ENCODE measurements around the gene IZUMO4. TPM values are rescaled to one million over a fixed set of nuclear protein-coding genes. Genes with fewer than 3 reads are reported as not detected.
A peak's percentile ranks its signal among the peaks of the same experiment; 100 is the strongest.

The IZUMO4 gene
- total and polyA plus RNA-seq, 2 donors (not counting 1 experiment from before 2014, with no cell fraction given): 34.8 to 93.9 TPM

DNA sequence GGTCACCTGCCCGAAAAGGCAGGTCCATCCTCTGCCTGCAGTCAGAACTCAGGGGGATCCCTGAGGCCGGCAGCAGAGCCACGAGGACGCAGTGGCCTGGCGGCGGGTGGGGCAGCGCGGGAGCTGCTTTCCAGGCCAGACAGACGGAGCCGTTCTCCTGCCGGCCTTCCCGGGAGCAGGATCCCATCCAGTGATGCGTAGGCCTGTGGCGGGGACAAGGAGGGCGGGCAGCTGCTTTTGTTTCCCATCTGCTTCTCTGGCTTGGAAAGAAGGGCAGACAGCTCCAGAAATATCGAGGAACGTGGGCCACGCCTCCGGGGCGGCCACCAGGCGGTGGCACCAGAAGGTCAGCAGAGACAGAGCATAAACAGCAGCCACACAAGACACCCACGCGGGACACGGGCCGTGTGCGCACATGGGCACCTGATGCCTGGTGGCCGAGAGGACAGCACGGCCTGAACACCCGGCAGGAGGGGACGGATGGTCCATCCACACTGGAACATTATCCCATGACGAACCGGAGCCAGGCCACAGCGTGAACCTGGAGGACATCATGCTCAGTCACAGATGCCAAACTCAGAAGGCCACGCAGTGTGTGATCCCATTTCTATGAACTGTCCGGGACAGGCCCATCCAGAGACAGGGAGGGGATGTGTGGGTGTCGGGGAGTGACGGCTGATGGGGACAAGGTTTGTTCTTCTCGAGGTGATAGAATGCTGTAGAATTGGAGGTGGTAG, 31.8 kb upstream of the IZUMO4 start:
- Histone ChIP-seq H3K27ac (ENCODE audit: low read length in 2 of 2) (no peak overlapping the region), H4K20me1 (ENCODE audit: control insufficient read depth, insufficient read depth, low read length, poor library complexity, severe bottlenecking) (peaks cover 7% of the 10 kb centered on the region), H3K79me2 (ENCODE audit: control insufficient read depth, insufficient read depth, low read length) (peaks cover 68% of the 10 kb centered on the region), H3K36me3 (replicated peaks in 1 of 2; ENCODE audit: control extremely low read depth in 1 of 2, control insufficient read depth in 1 of 2, extremely low read depth in 1 of 2, insufficient read depth in 2 of 2, low read length in 1 of 2) (no peaks in the 10 kb centered on the region), H3K4me1 (ENCODE audit: control insufficient read depth in 2 of 2, insufficient read depth in 2 of 2, low read length in 2 of 2) (peaks cover 27 to 63% of the 10 kb centered on the region in 2 donors), H3K4me2 (replicated peaks; ENCODE audit: low read depth, low read length, poor library complexity, severe bottlenecking) (no peak overlapping the region), H3K9ac (ENCODE audit: low read length) (no peak overlapping the region), H3K27me3 (replicated peaks in 1 of 4; ENCODE audit: control extremely low read depth in 1 of 4, control insufficient read depth in 3 of 4, insufficient read depth in 4 of 4, low read length in 3 of 4) (no peaks in the 10 kb centered on the region), H3K4me3 (ENCODE audit: control extremely low read depth in 1 of 5, extremely low read depth in 1 of 5, insufficient read depth in 1 of 5, low read depth in 2 of 5, low read length in 4 of 5) (no peak overlapping the region), H3K9me3 (ENCODE audit: control extremely low read depth in 1 of 3, control insufficient read depth in 2 of 3, insufficient read depth in 1 of 3, low read length in 2 of 3) (no peaks in the 10 kb centered on the region), H2AFZ (ENCODE audit: insufficient read depth, low read depth, low read length, poor library complexity, severe bottlenecking) (no peak overlapping the region)
- WGBS (ENCODE audit: insufficient coverage): 97% methylated on average over 38 of the region's 38 CpGs
- intact Hi-C loops (cut with micrococcal nuclease): no loop called here
- Mint-ChIP-seq H3K4me3 (no peak overlapping the region), H3K27me3 (no peaks in the 10 kb centered on the region), H3K9me3 (ENCODE audit: insufficient read depth) (no peaks in the 10 kb centered on the region), H3K4me1 (peaks cover 49% of the 10 kb centered on the region), H3K27ac (peak overlapping the region; percentile 50)
- CTCF ChIA-PET: interaction anchor here (10.5 kb wide), 1 partner anchor 28 kb away, joined by 96 read pairs; the partner anchor contains the start of gene MOB3A
- POLR2A ChIA-PET: interaction anchor here (0.6 kb wide), 1 partner anchor 20 kb away, joined by 3 read pairs; no protein-coding TSS in a partner anchor
- TF ChIP-seq, protein P1, sequence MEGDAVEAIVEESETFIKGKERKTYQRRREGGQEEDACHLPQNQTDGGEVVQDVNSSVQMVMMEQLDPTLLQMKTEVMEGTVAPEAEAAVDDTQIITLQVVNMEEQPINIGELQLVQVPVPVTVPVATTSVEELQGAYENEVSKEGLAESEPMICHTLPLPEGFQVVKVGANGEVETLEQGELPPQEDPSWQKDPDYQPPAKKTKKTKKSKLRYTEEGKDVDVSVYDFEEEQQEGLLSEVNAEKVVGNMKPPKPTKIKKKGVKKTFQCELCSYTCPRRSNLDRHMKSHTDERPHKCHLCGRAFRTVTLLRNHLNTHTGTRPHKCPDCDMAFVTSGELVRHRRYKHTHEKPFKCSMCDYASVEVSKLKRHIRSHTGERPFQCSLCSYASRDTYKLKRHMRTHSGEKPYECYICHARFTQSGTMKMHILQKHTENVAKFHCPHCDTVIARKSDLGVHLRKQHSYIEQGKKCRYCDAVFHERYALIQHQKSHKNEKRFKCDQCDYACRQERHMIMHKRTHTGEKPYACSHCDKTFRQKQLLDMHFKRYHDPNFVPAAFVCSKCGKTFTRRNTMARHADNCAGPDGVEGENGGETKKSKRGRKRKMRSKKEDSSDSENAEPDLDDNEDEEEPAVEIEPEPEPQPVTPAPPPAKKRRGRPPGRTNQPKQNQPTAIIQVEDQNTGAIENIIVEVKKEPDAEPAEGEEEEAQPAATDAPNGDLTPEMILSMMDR (IDR thresholded peaks at IDR 0.05): no peak
- no peak for TF ChIP-seq EZH2 (IDR thresholded peaks at IDR 0.05; ENCODE audit: borderline replicate concordance, insufficient read depth, low read depth, low read length, poor library complexity, severe bottlenecking)
- DNase-seq: no peak
- ATAC-seq (ENCODE audit: low read depth): no peak

- Histone ChIP-seq H3K4me2 (replicated peaks; ENCODE audit: low read depth, low read length, poor library complexity, severe bottlenecking) (no peak overlapping the region), H2AFZ (ENCODE audit: insufficient read depth, low read depth, low read length, poor library complexity, severe bottlenecking) (no peak overlapping the region), H3K4me1 (ENCODE audit: control insufficient read depth in 2 of 2, insufficient read depth in 2 of 2, low read length in 2 of 2) (peaks cover 30 to 57% of the 10 kb centered on the region in 2 donors), H3K79me2 (ENCODE audit: control insufficient read depth, insufficient read depth, low read length) (peaks cover 55% of the 10 kb centered on the region), H3K27me3 (replicated peaks in 1 of 4; ENCODE audit: control extremely low read depth in 1 of 4, control insufficient read depth in 3 of 4, insufficient read depth in 4 of 4, low read length in 3 of 4) (no peaks in the 10 kb centered on the region), H3K27ac (ENCODE audit: low read length in 2 of 2) (peak overlapping the region in 1 of 2 donors; percentile 64), H3K9me3 (ENCODE audit: control extremely low read depth in 1 of 3, control insufficient read depth in 2 of 3, insufficient read depth in 1 of 3, low read length in 2 of 3) (no peaks in the 10 kb centered on the region), H3K9ac (ENCODE audit: low read length) (no peak overlapping the region), H4K20me1 (ENCODE audit: control insufficient read depth, insufficient read depth, low read length, poor library complexity, severe bottlenecking) (peaks cover 23% of the 10 kb centered on the region), H3K4me3 (ENCODE audit: control extremely low read depth in 1 of 5, extremely low read depth in 1 of 5, insufficient read depth in 1 of 5, low read depth in 2 of 5, low read length in 4 of 5) (no peak overlapping the region), H3K36me3 (replicated peaks in 1 of 2; ENCODE audit: control extremely low read depth in 1 of 2, control insufficient read depth in 1 of 2, extremely low read depth in 1 of 2, insufficient read depth in 2 of 2, low read length in 1 of 2) (peaks cover 0 to 37% of the 10 kb centered on the region in 2 experiments)
- Mint-ChIP-seq H3K27me3 (no peaks in the 10 kb centered on the region), H3K9me3 (ENCODE audit: insufficient read depth) (no peaks in the 10 kb centered on the region), H3K4me3 (no peak overlapping the region), H3K27ac (peak overlapping the region; percentile 10), H3K4me1 (peaks cover 54% of the 10 kb centered on the region)
- ChIA-PET POLR2A (interaction anchor here (0.9 to 4.9 kb wide), 10 partner anchors 10 to 28 kb away, joined by 3 to 24 read pairs (median 4); no protein-coding TSS in a partner anchor), CTCF (interaction anchor here (0.6 to 10.5 kb wide), 12 partner anchors 8 to 140 kb away, joined by 3 to 96 read pairs (median 5); partner anchors contain the start of gene MOB3A)
- no peak for DNase-seq
- 97% methylated on average over 7 of the region's 10 CpGs for WGBS (ENCODE audit: insufficient coverage)
- TF ChIP-seq, protein P1 (IDR thresholded peaks at IDR 0.05): no peak
- TF ChIP-seq EZH2 (IDR thresholded peaks at IDR 0.05; ENCODE audit: borderline replicate concordance, insufficient read depth, low read depth, low read length, poor library complexity, severe bottlenecking): no peak
- no peak for ATAC-seq (ENCODE audit: low read depth)
- intact Hi-C loops (cut with micrococcal nuclease): no loop called here
Measured at GRCh38 chr19:2070436-2070827, 26.3 kb upstream of the IZUMO4 start.

All from B cell (primary cell).